CD4-positive, alpha-beta T cell treated with Interleukin-4 for 1 hour (primary cell): ENCODE results near the gene SLC25A12.

ENCODE experiments used
- DNase-seq, 2 donors: peaks; one replicate each; pipeline ENCODE4 v3.0.0-alpha.2; 2020 to 2022

The SLC25A12 gene

DNA sequence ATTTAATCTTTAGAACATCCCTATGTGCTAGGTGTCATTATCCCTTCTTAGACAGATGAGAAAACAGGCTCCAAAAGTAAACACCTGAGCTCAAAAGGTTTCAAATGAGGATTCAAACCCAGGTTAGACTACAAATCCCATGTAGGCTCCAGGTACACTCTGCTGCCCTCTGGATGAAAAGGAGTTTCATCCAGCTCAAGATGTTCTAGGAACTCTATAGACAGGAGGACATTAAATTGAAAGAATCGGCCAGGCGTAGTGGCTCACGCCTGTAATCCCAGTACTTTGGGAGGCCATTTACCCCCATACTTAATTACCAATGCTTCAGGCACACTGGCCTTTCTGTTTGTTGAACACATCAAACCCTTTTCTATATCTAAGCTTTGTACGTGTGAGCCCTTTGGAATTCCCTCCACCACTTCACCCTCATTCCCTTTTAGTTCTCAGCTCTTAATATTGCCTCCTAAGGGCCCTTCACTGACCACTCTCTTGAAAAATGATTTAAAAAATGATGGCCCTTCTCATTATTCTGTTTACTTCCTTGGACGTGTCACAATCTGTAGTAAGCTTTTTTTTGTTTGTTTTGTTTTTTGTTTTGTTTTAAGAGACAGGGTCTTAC lies 10.7 kb downstream of the SLC25A12 start:
- DNase-seq: no peak

DNA sequence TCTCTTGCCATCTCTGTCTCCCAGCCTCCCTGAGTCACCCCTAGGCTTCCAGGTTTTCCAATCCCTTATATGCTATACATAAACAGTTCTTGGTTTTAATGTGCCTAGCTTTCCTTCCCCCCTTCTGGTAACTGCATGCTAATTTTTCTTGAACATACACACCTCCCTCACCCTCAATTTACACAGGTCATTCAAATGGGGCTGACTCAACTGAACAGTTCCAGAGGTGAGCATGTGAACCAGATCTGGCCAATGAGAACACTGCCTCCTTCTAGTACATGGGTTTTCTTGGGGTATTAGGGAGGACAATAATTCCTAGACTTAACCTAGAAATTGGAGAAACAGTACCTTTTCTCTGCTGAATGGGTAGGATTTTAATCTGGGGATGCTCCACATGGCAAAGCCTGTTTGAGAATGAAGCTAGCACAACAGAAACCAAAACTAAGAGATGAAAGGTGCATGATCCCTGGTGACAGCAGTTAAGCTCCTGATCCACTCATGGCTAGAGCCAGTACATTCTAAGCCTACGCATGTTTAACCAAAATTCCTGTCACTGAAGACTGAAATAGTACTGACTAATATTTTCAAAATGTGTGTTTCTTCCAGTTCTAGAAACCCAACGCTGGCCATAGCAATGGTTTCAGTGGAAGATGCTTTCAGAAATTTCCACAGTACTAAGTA lies 11.8 kb downstream of the SLC25A12 start:
- no peak for DNase-seq

DNA sequence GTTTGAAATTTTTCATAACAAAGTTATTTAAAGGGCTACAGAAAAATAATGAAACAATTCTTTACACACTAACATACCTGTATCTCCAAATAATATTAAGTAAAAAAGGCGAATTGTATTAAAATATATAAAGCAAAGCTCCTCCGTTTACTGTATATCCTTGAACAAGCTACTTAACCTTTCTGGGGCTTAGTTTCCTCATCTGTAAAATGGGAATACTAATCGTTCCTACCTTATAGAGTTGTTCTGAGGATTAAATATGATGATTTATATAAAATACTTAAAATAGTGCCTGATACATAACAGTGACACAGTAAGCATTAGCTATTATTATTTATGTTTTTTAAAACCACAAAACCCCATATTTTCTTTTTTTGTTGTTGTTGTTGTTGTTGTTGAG lies 13.3 kb downstream of the SLC25A12 start:
- no peak for DNase-seq

DNA sequence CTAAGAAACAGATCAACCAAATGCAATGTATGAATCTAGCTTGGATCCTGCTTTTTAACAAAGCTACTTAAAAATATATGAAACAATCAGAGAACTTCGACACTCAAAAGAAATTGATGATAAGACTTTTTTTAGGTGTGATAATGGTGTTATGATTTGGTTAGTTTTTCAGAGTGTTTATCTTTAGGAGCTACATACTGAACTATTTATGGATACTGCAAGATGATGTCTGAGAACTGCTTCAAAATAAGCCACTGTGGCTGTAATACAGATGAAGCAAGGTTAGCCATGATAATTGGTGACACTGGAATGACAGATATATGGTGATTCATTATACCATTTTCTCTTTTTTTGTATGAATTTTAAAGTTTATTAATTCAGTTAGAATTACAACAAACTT lies 14.2 kb downstream of the SLC25A12 start:
- DNase-seq: no peak

DNA sequence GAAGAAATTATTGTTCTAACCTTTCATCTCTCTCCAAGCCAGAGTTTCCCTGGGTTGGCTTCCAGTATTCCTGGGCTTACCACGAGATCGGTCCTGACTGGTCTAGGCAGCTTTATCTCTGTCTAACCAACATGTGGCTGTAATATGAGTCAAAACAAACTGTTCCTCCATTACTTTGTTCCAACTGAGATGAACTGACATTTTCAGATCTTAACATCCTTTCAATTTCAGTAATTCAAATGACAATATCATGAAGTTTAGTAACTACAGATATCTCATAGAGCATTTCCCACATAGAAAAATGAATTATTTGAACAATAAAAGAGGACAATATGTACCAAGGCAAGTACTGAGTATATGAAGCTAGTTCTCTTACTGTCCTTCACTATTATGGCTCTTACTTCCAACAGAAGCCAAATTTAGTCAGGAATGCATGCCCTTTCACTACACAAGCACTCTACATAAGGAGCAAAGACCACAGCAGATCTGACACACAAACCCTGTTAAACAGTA lies 15.5 kb downstream of the SLC25A12 start:
- no peak for DNase-seq

DNA sequence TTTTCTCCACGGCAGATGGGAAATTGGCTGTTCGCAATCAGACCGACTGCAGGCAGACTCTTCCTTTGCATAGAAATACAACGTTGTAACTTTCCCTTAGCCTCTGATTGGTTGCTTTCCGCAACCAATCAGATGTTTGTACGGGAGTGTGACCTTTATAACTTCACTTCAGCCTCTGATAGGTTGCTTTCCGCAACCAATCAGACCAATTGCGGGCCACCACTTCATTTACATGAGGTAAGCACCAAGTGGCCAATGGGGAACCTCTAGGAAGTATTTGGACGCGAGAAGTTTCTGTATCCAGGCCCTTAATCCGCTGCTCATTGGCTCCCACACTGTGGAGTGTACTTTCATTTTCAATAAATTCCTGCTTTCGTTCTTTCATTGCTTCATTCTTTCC lies 19.1 kb downstream of the SLC25A12 start:
- no peak for DNase-seq

DNA sequence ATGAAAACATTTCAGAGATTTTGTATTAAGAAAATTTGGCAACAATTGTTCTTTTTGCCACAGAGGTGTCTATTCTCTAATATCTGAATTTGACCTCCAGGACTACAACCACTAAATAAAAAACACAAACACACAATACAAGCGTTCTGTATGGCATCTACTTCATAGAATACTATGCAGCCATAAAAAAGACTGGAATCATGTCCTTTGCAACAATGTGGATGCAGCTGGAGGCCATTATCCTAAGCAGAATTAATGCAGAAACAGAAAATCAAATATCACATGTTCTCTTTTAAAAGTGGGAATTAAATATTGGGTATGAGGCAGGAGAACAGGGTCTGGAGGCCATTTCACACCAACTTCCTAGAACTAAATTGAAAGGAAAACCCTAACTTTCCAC lies 19.5 kb downstream of the SLC25A12 start:
- no peak for DNase-seq

DNA sequence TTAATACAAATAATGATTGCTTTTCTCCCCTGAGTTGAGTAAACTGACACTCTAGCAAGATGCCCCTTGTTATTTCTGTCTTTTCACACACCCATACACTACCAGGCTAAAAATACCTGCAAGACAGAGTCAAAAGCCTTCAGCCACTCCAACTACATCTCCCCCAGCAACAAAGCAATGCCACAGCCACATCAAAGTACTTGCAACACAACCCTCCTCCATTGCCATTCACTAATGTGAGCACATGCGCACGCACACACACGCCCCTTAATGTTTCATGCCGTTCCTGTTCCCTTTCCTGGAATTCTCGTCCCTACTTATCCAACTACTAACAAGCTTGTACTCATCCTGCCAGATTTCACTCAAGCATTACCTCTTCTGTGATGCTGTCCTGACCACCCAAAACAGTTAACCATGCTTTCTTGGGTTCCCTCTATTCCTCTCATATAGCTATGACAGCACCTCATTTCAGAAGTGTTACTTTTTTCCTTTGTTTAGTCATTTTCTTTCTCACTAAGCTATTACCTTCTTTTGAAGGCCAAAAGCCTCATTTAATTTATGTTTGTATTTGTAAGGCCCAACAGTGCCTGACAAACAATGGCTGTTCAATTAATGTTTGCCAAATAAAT lies 29.6 kb downstream of the SLC25A12 start:
- DNase-seq: no peak

DNA sequence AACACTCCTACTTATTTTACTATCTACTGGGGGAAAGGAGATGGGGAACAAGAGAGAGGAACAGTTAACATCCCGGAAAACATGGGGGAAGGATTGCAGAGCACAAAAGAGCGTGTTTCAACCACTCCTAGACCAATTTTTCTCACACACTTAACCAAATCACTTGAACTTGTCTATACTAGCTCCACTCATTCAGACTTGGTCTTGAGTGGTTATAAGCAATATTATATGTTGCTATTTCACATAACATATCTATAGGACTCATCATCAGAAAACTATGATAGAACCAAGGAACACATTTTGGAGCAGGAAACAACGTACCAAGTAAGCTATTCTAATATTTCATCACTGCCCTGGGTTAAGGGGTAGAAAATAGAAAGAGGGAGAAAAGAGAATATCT lies 31.5 kb downstream of the SLC25A12 start:
- DNase-seq: no peak

DNA sequence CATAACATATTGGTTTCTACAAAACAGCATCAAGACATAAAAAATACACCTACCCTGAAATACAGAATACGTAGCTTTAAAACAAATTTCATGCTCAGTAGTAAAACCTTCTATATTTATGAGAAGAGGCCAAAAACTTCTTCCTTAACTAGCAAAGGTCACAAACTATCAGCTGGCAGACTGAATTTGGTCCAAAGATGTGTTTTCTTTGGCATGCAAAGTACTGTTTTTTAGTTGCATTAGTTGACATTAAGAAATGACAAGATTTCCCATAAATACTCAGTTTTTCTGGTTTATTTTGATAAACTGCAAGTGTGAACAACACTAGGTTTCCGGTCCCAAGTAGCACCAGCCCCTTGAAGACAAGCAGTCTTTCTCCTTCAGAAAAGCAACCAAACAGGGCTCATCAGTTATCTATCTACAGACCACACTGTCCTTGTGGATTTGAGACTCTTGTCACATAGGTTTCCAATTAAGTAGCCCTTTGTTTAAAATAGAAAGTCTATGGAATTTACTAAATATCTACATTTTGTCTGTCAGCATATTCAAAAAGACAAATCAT lies 35.6 kb downstream of the SLC25A12 start:
- no peak for DNase-seq

DNA sequence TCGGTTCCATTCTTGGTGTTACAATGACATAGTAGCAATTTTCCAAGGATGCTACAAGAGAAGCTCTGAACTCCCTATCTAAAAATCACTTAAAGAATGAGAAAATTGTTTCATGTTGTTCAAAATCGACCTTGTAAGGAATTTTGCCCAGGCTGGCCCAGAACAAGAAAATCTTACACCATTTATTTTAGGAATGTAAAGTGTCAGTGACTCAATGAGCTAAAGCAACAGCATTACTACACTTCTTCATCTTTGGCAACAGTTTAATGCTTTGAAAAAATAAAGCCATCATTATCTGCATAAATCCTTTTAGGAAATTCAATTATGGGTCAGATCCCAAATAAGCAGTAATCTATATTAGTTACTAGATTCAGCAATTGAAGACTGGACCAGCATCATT lies 38.6 kb downstream of the SLC25A12 start:
- no peak for DNase-seq

DNA sequence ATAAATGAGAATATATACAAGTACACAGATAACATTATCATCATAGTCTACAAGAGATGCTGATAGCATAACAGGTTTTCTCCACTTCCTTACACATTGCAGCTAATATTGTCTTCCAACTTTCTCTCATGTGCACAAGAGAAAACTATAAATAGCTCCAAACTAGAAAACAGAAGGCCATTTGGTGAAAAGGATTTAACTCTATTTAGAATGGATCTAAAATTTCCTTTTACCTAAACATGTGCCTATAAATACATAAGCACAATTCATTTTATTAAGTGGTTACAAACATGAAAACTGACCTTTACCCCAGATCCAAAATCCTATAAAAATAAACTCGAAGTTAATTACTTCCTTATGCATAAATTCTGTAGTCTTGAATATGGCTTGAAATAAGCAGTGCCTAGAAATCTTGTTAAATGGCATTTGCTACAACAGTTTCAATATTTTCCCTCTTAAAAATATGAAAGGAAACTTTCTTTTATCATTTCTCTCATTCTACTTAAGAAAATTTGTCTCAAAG lies 41.6 kb downstream of the SLC25A12 start:
- DNase-seq: no peak

DNA sequence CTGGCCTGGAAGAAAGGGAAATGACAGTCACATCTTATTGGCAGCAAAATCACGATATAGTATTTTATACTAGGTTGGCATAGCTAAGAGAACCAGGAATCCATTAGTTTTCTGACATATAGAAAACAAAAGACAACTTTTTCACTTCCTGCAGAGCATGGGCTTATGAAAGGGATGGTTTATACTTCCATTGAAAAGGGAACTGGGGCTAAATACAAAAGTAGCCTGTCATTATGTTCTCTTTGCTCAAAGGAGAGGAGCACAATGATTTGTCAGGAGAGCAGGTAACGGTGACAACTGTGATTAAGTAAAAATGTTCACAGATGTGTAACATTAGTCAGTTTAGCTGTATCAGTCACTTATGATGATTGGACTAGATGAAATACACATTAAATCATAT lies 46.4 kb downstream of the SLC25A12 start:
- DNase-seq: no peak

DNA sequence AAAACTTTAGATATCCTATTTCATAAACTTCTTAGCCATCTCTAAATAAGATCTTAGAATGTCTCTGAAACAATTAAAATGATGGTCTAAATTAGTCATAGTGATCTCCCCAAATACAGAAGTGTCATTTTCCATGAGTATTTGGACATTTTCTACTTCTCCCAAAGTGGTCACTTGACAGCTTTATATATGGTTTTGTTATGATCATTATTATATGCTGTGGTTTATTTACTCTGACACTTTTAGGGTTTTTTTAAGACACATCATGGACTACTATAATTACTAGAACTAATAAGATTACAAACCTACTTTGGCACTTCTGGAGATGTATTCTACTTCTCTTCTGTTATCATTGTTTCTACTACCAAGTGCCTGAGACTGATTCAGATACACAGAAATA lies 47.1 kb downstream of the SLC25A12 start:
- DNase-seq: no peak

DNA sequence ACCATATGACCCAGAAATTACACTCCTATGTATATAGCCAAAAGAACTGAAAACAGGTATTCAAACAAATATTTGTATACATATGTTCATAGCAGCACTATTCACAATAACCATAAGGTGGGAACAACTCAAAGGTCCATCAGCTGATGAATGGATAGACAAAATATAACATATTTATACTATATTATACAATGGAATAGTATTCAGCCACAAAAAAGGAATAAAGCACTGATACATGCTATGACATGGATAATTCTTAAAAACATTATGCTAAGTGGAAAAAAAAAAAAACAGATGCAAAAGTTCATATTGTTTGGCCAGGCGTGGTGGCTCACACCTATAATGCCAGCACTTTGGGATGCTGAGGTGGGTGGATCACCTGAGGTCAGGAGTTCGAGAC lies 52.0 kb downstream of the SLC25A12 start:
- DNase-seq: no peak

DNA sequence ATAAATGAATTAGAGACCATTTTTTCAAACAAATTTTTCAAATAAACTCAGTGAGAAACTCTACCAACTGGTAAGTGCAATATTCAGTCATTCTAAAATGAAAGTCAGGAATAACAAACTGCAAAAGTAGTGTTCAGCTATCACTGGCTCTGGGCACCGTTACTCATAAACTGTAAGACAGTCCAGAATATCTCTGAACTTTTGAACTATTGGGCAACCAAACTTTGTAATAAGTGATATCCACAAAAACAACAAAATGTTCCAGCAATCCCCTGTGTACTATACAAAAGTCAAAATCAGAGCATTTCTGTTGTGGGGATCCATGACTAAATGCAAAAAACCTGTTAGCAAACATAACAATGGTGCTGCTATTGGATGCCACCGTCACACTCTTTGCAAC lies 56.3 kb downstream of the SLC25A12 start:
- DNase-seq: no peak

DNA sequence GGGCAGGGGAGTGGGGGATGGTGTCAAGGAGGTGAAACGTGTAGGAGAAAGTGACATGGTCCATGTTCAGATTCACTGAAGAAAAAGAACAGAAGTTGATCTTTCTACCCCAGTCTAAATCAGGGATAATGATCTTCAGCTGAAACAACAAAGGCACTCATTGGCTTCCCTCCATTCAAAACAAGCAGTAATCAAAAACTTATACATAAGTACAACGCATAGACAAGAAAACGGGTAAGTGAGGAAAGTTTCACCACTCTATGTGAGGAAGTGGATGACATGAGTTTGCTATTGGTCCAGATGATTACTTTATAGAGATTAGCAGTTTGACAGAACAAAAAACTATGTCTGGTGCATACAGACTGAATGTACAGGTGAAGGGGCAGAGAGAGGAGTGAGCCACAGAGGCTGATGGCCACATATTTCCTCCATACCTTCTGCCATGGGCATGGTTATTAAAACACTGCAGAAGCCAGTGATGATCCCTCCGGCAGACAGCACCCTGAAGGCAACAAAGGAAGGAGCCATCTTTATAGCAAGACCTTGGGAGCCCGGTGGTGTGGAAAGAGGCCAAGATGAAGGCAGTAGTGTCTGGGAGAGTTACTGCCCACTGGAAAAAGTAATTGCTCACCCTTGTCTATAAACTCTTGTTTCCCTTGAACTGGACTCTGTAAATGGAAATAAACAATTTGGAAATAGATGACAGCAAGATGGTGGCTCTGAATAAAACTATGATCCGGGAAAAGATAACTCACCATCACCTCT lies 57.7 kb downstream of the SLC25A12 start:
- DNase-seq: no peak

DNA sequence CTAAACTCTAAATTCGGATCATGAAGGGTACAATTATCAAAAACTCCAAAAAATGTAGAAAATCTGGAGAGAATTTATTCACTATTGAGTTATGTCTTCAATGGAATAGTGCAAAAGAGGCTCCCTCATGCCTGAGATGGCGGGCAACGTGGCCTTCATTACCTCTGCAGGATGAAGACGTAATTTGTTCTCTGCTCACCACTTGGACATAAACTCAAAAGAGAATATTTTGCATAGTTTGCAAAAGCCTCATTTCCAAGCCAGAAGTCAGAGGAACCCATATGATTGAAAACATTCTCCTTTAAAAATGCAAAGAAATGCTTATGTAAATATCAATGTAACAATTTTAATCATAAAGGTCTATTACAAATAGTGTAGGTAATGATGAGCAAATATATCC lies 58.7 kb downstream of the SLC25A12 start:
- DNase-seq: no peak

DNA sequence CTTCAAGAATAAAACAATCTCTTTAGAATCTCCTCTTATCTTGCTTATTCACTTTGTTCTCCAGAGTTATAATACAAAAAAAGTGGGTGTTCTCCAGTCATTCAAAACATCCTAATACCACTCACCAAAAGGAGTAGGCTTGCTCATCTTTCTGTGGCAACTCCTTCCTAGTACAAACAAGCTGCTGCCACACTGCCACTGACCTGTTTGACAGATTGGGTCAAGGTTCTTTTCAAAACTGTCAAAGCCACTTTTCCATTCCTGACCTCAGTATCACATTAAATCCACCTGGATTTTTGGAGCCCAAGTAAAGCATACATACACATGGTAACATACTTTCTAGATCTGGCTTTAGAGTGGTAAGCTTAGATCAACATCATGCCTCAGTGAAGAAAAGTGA lies 59.8 kb downstream of the SLC25A12 start:
- no peak for DNase-seq

DNA sequence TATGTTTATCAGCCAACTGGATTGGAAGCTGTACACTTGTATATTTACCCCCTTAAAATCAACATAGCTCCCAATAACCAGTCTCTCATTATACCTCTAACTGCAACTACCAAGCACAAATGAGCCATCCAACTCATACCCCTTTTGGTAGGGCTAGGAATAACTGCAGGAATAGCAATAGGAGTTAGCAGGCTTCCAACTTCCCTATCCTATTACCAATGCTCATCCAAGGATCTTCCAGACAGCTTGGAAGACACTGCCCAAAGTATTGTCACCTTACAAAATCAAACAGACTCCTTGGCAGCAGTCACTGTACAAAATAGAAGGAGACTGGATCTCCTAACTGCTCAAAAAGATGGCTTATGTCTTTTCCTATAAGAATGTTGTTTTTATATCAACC lies 61.6 kb downstream of the SLC25A12 start:
- no peak for DNase-seq

DNA sequence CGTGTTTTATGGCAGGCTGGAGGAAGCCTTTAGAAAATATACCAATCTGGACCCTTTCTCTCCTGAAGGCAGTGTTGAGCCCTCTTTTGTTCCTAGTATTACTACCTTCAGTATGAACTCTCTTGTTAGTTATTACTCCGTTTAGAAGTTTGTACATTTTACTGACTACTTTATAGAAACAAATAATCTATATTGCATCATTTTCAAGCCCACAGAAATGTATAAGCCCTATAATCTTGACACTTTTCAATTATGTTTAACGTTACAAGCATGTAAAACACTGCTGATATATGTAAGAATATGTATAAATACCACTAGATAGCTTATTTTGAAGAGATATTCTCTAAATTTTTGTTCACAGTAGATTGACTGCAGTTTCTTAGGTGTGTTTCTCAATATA lies 64.0 kb downstream of the SLC25A12 start:
- DNase-seq: no peak

DNA sequence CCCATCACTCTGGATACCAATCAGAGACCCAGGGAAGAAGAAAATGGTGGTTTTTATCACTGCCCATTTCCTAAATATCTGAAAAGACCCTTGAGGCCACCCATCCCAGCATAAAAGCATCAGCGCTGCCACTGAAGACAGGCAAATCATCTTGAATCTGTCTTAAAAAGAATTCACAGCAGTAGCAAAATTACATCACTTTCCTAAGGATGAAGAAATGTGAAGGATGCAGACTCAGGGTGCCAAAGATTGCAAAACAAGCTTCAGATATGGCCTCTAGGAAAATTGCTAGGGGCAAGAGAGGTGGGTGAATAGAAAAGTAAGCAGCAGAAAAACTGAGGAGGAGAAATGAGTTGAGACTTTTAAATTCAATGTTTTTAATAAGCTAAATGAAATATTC lies 70.0 kb downstream of the SLC25A12 start:
- DNase-seq: no peak
